ENCODE results near the gene AREG. TPM values are rescaled to one million over a fixed set of nuclear protein-coding genes. Genes with fewer than 3 reads are reported as not detected.
A peak's percentile ranks its signal among the peaks of the same experiment; 100 is the strongest.

AREG gene
- total and polyA plus RNA-seq, 11 donors = 0.27 to 49.6 (median 1.9) TPM

- TF ChIP-seq CTCF (IDR thresholded peaks at IDR 0.05) = no peak
- TF ChIP-seq POLR2A (IDR thresholded peaks at IDR 0.05) = no peak
- ATAC-seq = no peak
- H3K4me1 ChIP-seq = peaks cover 0 to 20% (median 4%) of the 10 kb centered on the region in 12 donors
- intact Hi-C loops (cut with DNase I) = no loop called here
- no peaks in the 10 kb centered on the region for H3K27me3 ChIP-seq
- no peaks in the 10 kb centered on the region for H3K9me3 ChIP-seq
- no peaks in the 10 kb centered on the region for H3K36me3 ChIP-seq
- DNase-seq = no peak
- peak overlapping the region in 1 of 12 donors; percentile 52 for H3K27ac ChIP-seq
- WGBS, 4 donors = 89 to 96% (median 93%) methylated on average over 2 of the region's 2 CpGs
- no peak overlapping the region for H3K4me3 ChIP-seq
These were observed 20.8 kb upstream of the AREG start for GRCh38 chr4:74424111-74424510.

GRCh38 chr4:74426101-74426500 is 18.8 kb upstream of the AREG start:
- no peak for TF ChIP-seq POLR2A (IDR thresholded peaks at IDR 0.05)
- no peak for TF ChIP-seq CTCF (IDR thresholded peaks at IDR 0.05)
- intact Hi-C loops (cut with DNase I) = no loop called here
- Histone ChIP-seq H3K27ac (no peak overlapping the region), H3K4me1 (peaks cover 0 to 24% (median 9%) of the 10 kb centered on the region in 12 donors), H3K9me3 (no peaks in the 10 kb centered on the region), H3K27me3 (no peaks in the 10 kb centered on the region), H3K4me3 (no peak overlapping the region), H3K36me3 (no peaks in the 10 kb centered on the region)
- ATAC-seq (peak in 1 of 4 donors; percentile 43), DNase-seq (no peak)
- WGBS, 4 donors = 57 to 83% (median 70%) methylated on average over 1 of the region's 1 CpG

- no peak for ATAC-seq
- no peak overlapping the region for H3K27ac ChIP-seq
These were observed 16.7 kb upstream of the AREG start for GRCh38 chr4:74428276-74428675.

GRCh38 chr4:74431113-74431826 is 13.7 kb upstream of the AREG start:
- WGBS, 4 donors = 65 to 77% (median 71%) methylated on average over 11 of the region's 11 CpGs
- DNase-seq = no peak
- H3K4me1 ChIP-seq = peaks cover 0 to 17% (median 0%) of the 10 kb centered on the region in 12 donors
- peak; percentile 86 to 89 (median 88) for ATAC-seq
- H3K9me3 ChIP-seq = no peaks in the 10 kb centered on the region
- no peak for TF ChIP-seq CTCF (IDR thresholded peaks at IDR 0.05)
- TF ChIP-seq POLR2A (IDR thresholded peaks at IDR 0.05) = no peak
- H3K27ac ChIP-seq = peak overlapping the region in 2 of 12 donors; percentile 6 to 19
- intact Hi-C loops (cut with DNase I) = no loop called here
- no peak overlapping the region for H3K4me3 ChIP-seq
- no peaks in the 10 kb centered on the region for H3K36me3 ChIP-seq
- H3K27me3 ChIP-seq = no peaks in the 10 kb centered on the region

More at GRCh38 chr4:74428276-74428675, 16.7 kb upstream of the AREG start:
- no peak overlapping the region for H3K4me3 ChIP-seq
- H3K36me3 ChIP-seq = no peaks in the 10 kb centered on the region
- no peaks in the 10 kb centered on the region for H3K9me3 ChIP-seq
- no peaks in the 10 kb centered on the region for H3K27me3 ChIP-seq
- H3K4me1 ChIP-seq = peaks cover 0 to 17% (median 4%) of the 10 kb centered on the region in 12 donors
- intact Hi-C loops (cut with DNase I) = no loop called here
- no peak for DNase-seq
- TF ChIP-seq CTCF (IDR thresholded peaks at IDR 0.05) (no peak), POLR2A (IDR thresholded peaks at IDR 0.05) (no peak)
